Chondrocyte (in vitro differentiated cells): Measurements from ENCODE around the gene NR3C2. TPM values are rescaled to one million over a fixed set of nuclear protein-coding genes. Genes with fewer than 3 reads are reported as not detected.
"Not testable (repeated sequence)": the region's sequence is repeated elsewhere in the genome, so short reads cannot be mapped to it uniquely, and the experiment has no call there.

Source experiments
- DNase-seq: peaks from one replicate; pipeline ENCODE4 v3.0.0; 2021; ENCODE audit warnings: mixed read lengths, low spot score
- H3K27ac Mint-ChIP-seq: one replicate; pipeline ENCODE4 v1.8.0; 2021; ENCODE audit warnings: mild to moderate bottlenecking, moderate library complexity, mixed read lengths; ENCODE audit not compliant: unreplicated experiment
- H3K27me3 Mint-ChIP-seq: 2 replicates; pipeline ENCODE4 v1.8.0; 2021; ENCODE audit warnings: low read depth, mixed read lengths
- H3K36me3 Mint-ChIP-seq: 2 replicates; pipeline ENCODE4 v1.8.0; 2021; ENCODE audit warnings: low read depth, mixed read lengths
- H3K4me1 Mint-ChIP-seq: 2 replicates; pipeline ENCODE4 v1.8.0; 2021; ENCODE audit warnings: low read depth, mild to moderate bottlenecking, mixed read lengths
- H3K4me3 Mint-ChIP-seq: one replicate; pipeline ENCODE4 v1.8.0; 2021; ENCODE audit warnings: mild to moderate bottlenecking, moderate library complexity, mixed read lengths; ENCODE audit not compliant: unreplicated experiment
- H3K9me3 Mint-ChIP-seq: 2 replicates; pipeline ENCODE4 v1.8.0; 2021; ENCODE audit warnings: low read depth, mixed read lengths
- total RNA-seq: library from RNA; stranded (reverse); gene quantifications from 3 replicates; pipeline ENCODE4 v1.2.1, GENCODE V29; 2021
- TF ChIP-seq, protein P1 (sequence below): fragments of 200-600 bp; sonication (generic); IDR thresholded peaks from 2 replicates; pipeline ENCODE4 v1.5.0; 2021; ENCODE audit warnings: antibody characterized with exemption, mild to moderate bottlenecking, moderate library complexity

NR3C2 gene
- total RNA-seq, 1 donor from 2014 or later, result 0.20 TPM

- DNase-seq, result no peak
- TF ChIP-seq, protein P1, sequence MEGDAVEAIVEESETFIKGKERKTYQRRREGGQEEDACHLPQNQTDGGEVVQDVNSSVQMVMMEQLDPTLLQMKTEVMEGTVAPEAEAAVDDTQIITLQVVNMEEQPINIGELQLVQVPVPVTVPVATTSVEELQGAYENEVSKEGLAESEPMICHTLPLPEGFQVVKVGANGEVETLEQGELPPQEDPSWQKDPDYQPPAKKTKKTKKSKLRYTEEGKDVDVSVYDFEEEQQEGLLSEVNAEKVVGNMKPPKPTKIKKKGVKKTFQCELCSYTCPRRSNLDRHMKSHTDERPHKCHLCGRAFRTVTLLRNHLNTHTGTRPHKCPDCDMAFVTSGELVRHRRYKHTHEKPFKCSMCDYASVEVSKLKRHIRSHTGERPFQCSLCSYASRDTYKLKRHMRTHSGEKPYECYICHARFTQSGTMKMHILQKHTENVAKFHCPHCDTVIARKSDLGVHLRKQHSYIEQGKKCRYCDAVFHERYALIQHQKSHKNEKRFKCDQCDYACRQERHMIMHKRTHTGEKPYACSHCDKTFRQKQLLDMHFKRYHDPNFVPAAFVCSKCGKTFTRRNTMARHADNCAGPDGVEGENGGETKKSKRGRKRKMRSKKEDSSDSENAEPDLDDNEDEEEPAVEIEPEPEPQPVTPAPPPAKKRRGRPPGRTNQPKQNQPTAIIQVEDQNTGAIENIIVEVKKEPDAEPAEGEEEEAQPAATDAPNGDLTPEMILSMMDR, result no peak
- Mint-ChIP-seq H3K27me3 (peaks cover 16% of the 10 kb centered on the region), H3K9me3 (no peaks in the 10 kb centered on the region), H3K4me1 (no peaks in the 10 kb centered on the region), H3K27ac (no peak overlapping the region), H3K36me3 (no peaks in the 10 kb centered on the region), H3K4me3 (no peak overlapping the region)
These were observed 299.0 kb downstream of the NR3C2 start for GRCh38 chr4:148143174-148143573.

DNA sequence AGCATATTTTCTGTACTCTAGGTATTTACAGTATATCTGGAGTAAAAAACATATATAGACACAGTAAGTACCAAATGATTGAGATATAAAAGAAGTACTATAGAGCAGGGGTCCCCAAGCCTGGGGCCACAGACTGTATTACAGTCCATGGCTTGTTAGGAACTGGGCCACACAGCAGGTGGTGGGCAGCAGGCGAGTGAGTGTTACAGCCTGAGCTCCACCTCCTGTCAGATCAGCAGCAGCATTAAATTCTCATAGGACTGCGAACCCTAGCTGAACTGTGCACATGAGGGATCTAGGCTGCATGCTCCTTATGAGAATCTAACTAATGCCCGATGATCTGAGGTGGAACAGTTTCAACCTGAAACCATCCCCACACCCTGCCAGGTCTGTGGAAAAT is 300.7 kb downstream of the NR3C2 start:
- Mint-ChIP-seq H3K36me3 (no peaks in the 10 kb centered on the region), H3K4me1 (no peaks in the 10 kb centered on the region), H3K4me3 (no peak overlapping the region), H3K27ac (no peak overlapping the region), H3K9me3 (no peaks in the 10 kb centered on the region), H3K27me3 (peaks cover 5% of the 10 kb centered on the region)
- TF ChIP-seq, protein P1, result no peak
- no peak for DNase-seq

DNA sequence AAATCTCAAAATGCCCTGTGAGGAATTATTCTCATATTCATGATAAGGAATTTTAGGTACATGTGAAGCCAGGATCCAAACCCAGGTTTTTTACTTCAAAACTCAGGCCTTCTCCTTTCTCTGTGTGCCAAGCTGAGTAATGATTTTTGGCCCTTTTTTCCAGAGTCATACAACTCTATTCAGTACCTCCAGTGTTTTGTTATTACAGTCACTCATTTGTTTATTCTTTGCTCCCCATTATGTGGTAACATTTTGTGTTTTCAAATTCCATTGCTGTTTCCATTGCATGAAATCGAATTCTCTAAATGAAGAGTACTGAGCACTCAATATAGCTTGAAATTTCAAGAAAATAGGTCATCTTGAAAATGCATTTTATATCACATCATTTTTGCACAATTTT is 315.4 kb downstream of the NR3C2 start:
- no peak overlapping the region for H3K27ac Mint-ChIP-seq
- H3K36me3 Mint-ChIP-seq, result peaks cover 20% of the 10 kb centered on the region
- TF ChIP-seq, protein P1, result no peak
- H3K4me3 Mint-ChIP-seq, result no peak overlapping the region
- no peaks in the 10 kb centered on the region for H3K27me3 Mint-ChIP-seq
- H3K9me3 Mint-ChIP-seq, result peaks cover 31% of the 10 kb centered on the region
- no peak for DNase-seq
- H3K4me1 Mint-ChIP-seq, result no peaks in the 10 kb centered on the region

- Mint-ChIP-seq H3K27ac (no peak overlapping the region), H3K4me3 (no peak overlapping the region), H3K9me3 (peaks cover 37% of the 10 kb centered on the region)
These were observed 317.7 kb downstream of the NR3C2 start for GRCh38 chr4:148124512-148124911.

DNA sequence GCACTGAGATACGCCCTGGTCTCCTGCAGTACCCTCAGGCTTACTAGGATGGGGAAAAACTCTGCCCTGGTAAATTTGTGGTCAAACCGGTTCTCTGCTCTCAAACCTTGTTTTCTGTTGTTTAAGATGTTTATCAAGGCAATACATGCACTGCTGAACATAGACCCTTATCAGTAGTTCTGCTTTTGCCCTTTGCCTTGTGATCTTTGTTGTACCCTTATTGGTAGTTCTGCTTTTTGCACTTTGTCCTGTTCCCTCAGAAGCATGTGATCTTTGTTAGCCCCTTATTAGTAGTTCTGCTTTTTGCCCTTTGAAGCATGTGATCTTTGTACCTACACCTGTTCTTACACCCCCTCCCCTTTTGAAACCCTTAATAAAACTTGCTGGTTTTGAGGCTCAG is 319.1 kb downstream of the NR3C2 start:
- H3K27me3 Mint-ChIP-seq, H3K4me3 Mint-ChIP-seq, DNase-seq, H3K4me1 Mint-ChIP-seq, H3K27ac Mint-ChIP-seq: not testable (repeated sequence)
- Mint-ChIP-seq H3K9me3 (peaks cover 37% of the 10 kb centered on the region), H3K36me3 (peaks cover 20% of the 10 kb centered on the region)

More at GRCh38 chr4:148124512-148124911, 317.7 kb downstream of the NR3C2 start:
- no peaks in the 10 kb centered on the region for H3K27me3 Mint-ChIP-seq
- DNase-seq, result no peak
- peaks cover 5% of the 10 kb centered on the region for H3K4me1 Mint-ChIP-seq
- H3K36me3 Mint-ChIP-seq, result peaks cover 20% of the 10 kb centered on the region
- TF ChIP-seq, protein P1, result no peak

- H3K27ac Mint-ChIP-seq, result no peak overlapping the region
- TF ChIP-seq, protein P1, result no peak
- peaks cover 18% of the 10 kb centered on the region for H3K36me3 Mint-ChIP-seq
- H3K4me3 Mint-ChIP-seq, result no peak overlapping the region
- DNase-seq, result no peak
- peaks cover 34% of the 10 kb centered on the region for H3K9me3 Mint-ChIP-seq
- peaks cover 23% of the 10 kb centered on the region for H3K4me1 Mint-ChIP-seq
- no peaks in the 10 kb centered on the region for H3K27me3 Mint-ChIP-seq
These were observed 322.0 kb downstream of the NR3C2 start for GRCh38 chr4:148120216-148120615.
